HG02938 (cell line): ENCODE measurements around the gene GREB1.

ENCODE experiments used
- ATAC-seq: cut with Tn5 transposase; IDR thresholded peaks from one replicate; pipeline ENCODE4 v1.9.1; 2021; ENCODE audit warnings: mild to moderate bottlenecking, moderate library complexity; ENCODE audit not compliant: unreplicated experiment

Gene GREB1

GRCh38 chr2:11597538-11598225, 63.8 kb downstream of the GREB1 start:
- ATAC-seq: no peak

DNA sequence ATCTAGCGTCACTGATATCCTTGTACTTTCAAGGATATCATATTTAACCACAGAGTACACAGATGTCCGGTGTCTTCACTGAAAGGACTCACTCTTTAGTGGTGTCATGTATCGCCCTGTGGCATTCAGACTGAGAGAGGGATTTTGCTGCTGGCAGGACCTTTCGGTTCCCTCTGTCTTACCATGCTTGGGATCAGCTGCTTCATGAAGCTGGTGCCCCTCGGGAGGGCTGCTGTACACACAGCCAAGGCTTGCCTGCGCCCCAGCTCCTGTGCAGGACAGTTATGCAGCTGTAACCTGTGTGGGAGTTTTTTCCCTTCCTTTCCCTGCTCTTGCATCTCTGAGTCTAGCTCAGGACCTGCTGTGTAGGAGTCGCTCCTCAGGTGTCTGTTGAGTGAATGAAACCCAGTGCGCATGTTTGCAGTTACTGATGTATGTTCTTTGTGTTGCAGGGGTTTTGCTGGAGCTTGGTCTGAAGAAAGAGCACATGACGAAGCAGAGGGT, 64.4 kb downstream of the GREB1 start:
- ATAC-seq: no peak

DNA sequence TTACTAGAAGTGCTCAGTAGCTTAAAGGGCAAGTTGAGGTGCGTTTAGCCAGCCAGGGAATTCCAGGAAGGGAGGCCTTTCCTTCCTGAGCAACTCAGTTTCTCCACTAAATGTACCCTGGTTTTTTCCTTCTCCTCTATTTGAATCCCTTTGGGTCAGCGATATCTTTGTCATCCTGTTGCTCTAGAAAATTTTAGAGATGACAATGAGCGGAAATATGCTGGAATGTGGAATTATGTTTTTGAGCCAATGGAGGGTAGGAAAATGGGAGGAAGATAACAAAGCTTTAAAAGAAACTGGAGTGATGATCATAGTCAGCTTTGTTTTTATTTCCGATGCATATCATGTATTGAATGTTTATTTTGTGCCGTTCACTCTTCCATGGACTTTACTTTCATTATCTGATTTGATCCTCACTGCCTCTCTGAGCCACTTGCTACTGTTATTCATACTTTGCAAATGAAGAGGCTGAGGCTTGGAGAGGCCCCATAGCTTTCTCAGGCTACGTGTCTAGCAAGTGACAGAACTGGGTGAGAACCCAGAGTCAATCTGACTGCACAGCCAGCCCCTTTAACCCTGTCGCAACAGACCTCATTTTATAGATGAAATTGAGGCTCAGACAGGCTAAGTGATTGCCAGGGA, 68.8 kb downstream of the GREB1 start:
- ATAC-seq: no peak

DNA sequence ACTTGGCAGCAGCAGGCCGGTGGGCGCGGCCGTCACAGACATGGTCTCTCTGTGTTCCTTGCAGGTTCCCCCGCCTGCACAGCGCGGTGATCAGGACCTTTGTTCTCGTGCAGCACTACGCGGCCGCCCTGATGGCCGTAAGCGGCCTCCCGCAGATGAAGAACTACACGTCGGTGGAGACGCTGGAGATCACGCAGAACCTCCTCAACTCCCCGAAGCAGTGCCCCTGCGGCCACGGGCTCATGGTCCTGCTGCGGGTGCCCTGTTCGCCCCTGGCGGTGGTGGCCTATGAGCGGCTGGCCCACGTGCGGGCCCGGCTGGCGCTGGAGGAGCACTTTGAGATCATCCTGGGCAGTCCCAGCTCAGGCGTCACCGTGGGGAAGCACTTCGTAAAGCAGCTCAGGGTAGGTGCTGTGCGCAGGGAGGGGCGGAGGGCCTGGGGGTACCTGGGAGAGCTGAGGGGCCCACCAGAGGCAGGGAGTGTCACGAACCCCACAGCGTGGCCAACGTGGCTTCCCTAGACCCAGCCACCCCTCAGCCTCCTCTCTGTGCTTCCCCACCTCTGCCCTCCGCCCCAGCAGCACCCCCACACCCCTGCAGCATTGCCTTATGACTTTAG, 76.9 kb downstream of the GREB1 start:
- ATAC-seq: no peak

DNA sequence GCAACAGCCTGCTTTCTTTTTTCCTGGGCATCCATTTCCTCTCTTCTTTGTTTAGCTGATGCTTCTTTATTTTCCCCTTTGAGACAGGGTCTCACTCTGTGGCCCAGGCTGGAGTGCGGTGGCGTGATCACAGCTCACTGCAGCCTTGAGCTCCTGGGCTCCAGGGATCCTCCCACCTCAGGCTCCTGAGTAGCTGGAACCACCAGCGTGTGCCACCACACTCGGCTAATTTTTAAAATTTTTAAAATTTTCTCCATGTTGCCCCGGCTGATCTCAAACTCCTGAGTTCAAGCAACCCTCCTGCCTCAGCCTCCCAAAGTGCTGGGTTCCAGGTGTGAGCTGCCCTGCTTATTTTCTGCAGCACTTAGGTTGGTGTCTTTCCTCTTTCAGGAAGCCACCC, 77.4 kb downstream of the GREB1 start:
- ATAC-seq: no peak

DNA sequence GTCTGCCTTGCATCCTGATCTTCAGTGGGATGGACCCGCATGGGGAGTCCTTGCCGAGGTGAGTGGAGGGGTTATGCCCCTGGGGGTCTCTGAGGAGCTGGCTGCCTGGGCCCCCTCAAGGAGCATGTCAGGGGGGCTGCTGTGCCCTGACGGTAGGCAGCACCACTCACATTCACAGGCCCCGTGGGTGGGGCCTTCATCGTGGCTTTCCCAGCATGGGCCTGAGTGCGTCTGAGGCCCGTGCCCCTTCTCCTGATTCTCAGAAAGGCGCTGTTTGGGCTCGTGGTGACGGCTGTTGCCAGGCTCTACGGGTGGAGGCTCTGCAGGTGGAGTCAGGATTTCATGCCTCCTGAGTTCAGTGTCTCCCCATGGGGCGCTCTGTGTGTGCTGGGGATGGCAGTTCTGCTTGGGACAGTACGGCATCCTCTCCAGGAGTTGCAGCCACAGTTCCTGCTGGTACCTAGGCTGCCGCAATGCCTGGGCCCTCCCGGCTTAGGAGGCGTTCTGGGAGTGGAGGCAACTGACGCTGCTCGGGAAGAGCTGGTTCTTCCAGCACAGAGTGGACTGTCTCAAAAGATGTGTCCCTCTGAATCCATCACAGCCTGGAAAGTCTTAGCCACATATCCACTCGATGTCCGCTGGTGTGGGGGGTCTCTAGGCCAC, 78.8 kb downstream of the GREB1 start:
- no peak for ATAC-seq

- no peak for ATAC-seq
Observed at GRCh38 chr2:11613297-11613696, 79.5 kb downstream of the GREB1 start.

DNA sequence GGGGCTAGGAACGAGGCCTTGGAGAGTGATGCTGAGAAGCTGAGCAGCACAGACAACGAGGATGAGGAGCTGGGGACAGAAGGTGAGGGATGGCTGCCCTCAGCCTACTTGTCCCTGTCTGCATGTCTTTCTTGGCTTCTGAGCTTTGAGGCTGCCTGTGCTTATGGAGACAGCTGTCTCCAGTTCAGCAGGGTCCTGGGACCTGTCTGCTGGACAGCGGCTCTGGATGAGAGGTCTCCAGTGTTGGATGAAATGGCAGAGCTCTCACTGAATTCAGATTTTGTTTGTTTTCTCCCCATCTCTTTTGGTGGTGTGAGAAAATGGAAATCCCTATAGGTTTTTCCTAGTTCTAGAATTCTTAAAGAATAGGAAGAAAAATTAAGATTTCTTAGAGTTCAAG, 81.4 kb downstream of the GREB1 start:
- no peak for ATAC-seq

- no peak for ATAC-seq
Observed at GRCh38 chr2:11616097-11616687, 82.3 kb downstream of the GREB1 start.

- no peak for ATAC-seq
Observed at GRCh38 chr2:11616851-11617415, 83.1 kb downstream of the GREB1 start.

GRCh38 chr2:11617527-11617926, 83.7 kb downstream of the GREB1 start:
- ATAC-seq: no peak

DNA sequence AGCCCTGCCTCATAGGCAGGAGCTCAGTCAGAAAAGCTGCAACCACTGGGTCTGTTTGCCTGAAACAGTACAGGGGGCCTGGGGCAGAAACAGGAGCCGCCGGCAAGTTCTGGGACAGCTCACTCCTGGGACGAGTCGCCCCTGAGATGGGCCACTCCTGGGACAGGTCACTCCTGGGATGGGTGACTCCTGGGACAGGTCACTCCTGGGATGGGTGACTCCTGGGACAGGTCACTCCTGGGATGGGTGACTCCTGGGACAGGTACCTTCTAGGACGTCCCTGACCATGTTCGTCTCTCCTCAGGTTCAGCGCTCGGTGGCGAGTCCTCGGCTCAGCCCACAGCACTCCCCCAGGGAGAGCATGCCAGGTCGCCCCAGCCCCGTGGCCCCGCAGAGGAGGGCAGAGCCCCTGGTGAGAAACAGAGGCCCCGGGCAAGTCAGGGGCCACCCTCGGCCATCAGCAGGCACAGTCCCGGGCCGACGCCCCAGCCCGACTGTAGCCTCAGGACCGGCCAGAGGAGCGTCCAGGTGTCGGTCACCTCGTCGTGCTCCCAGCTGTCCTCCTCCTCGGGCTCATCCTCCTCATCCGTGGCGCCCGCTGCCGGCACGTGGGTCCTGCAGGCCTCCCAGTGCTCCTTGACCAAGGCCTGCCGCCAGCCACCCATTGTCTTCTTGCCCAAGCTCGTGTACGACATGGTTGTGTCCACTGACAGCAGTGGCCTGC, 84.3 kb downstream of the GREB1 start:
- ATAC-seq: no peak

DNA sequence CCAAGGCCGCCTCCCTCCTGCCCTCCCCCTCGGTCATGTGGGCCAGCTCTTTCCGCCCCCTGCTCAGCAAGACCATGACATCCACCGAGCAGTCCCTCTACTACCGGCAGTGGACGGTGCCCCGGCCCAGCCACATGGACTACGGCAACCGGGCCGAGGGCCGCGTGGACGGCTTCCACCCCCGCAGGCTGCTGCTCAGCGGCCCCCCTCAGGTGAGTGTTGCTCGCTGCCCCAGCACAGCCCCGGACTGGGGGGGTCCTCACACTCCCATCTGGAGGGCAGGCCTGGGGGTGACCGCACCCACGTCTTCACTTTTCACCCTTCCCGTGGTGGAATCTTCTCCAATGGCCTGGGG, 84.8 kb downstream of the GREB1 start:
- no peak for ATAC-seq

DNA sequence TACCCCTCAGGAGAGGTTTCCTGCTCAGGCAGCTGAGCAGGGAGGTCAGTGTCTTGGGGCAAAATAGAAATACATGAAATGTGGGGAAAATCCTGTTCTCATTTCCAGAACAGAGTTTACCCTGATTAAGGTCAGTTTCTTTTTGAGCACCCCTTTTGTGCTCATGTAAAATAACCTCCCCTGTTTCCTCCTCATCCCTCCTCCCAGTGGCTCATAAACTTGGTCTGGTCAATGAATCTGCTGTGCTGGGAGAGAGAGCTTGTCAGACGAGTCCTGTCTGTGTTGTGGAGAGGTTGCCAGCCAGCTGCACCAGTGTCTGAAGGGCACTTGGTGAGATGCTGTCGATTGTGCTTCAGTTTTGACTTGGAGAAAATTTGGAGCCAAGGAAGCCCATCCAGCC, 87.6 kb downstream of the GREB1 start:
- no peak for ATAC-seq

DNA sequence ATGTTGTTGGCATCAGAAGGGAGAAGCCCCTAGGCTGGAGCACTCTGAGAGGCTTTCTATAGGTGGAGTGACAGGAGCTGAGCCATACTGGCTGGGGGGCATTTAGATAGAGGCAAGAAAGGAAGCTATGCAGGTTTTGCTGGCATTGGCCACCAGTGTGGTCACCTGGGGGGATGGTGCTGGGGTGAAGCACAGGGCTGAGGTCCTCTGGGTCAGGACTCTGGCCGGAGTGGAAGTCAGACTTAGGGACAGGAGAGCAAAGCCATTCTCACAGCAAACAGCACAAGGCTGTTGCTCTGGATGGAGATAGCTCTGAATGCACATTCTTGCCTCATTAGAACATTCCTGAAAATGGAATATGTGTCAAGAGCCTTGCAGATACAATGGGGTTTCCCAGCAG, 88.8 kb downstream of the GREB1 start:
- no peak for ATAC-seq

GRCh38 chr2:11624893-11625292, 91.0 kb downstream of the GREB1 start:
- ATAC-seq: no peak

DNA sequence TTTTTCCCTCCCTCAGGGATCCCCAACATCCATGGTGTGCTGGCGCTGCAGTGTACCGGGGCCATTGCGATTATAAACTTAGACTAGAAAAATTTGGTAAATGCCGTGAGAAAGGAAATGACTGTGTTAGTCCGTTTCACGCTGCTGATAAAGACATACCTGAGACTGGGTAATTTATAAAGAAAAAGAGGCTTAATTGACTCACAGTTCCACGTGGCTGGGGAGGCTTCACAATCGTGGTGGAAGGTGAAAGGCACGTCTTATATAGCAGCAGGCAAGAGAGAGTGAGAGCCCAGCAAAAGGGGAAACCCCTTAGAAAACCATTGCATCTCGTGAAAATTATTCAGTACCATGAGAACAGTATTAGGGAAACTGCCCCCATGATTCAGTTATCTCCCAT, 91.8 kb downstream of the GREB1 start:
- ATAC-seq: no peak

- ATAC-seq: no peak
Observed at GRCh38 chr2:11628675-11629074, 94.8 kb downstream of the GREB1 start.

GRCh38 chr2:11629215-11629614, 95.4 kb downstream of the GREB1 start:
- no peak for ATAC-seq

DNA sequence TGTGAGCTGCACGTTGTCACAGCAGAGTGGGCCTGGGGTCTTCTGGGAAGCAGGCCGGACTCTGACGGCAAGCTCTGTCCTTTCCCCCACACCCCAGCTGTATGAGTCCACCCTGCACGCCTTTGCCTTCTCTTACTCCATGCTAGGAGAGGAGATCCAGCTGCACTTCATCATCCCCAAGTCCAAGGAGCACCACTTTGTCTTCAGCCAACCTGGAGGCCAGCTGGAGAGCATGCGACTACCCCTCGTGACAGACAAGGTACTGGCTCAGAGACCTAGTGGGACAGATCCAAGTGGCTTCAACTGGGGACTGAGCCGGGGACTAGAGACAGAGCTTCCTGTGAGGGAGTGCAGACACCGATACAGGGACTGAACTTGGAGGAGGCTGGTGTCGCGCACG, 96.0 kb downstream of the GREB1 start:
- no peak for ATAC-seq
